GM19452 (cell line): ENCODE results near the gene DEAF1.
"Not testable (repeated sequence)": the region's sequence is repeated elsewhere in the genome, so short reads cannot be mapped to it uniquely, and the experiment has no call there.

Experiments
- ATAC-seq: cut with Tn5 transposase; IDR thresholded peaks from one replicate; pipeline ENCODE4 v1.9.1; 2021; ENCODE audit not compliant: unreplicated experiment

DEAF1 gene, protein sequence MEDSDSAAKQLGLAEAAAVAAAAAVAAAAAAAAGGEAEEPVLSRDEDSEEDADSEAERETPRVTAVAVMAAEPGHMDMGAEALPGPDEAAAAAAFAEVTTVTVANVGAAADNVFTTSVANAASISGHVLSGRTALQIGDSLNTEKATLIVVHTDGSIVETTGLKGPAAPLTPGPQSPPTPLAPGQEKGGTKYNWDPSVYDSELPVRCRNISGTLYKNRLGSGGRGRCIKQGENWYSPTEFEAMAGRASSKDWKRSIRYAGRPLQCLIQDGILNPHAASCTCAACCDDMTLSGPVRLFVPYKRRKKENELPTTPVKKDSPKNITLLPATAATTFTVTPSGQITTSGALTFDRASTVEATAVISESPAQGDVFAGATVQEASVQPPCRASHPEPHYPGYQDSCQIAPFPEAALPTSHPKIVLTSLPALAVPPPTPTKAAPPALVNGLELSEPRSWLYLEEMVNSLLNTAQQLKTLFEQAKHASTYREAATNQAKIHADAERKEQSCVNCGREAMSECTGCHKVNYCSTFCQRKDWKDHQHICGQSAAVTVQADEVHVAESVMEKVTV

DNA sequence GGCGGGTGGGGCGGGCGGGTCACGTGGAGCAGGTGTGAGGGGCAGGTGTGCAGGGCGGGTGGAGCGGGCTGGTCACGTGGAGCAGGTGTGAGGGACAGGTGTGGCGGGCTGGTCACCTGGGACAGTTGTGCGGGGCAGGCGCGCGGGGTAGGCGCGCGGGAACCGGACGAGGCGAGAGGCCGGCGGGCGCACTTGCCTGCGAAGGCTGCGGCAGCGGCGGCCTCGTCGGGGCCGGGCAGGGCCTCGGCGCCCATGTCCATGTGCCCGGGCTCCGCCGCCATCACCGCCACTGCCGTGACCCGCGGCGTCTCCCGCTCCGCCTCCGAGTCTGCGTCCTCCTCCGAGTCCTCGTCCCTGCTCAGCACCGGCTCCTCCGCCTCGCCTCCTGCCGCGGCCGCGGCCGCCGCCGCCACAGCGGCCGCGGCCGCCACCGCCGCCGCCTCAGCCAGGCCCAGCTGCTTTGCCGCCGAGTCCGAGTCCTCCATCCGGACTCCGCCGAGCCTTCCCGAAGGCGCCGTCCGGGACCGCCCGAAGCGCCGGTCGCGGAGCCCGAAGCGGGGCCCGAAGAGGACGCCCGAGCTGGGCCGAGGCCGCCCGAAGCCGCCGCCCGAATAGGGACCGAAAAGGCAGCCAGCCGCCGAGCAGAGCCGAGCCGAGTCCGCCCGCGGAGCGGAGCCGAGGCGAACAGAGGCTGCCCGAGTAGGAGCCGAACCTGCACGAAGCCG lies at the start of gene DEAF1:
TSS of gene DEAF1 (minus strand) at position 660 of the 725 bp plus-strand sequence. CDS start at position 485, 175 bp downstream.
- peak; percentile 77 for ATAC-seq

DNA sequence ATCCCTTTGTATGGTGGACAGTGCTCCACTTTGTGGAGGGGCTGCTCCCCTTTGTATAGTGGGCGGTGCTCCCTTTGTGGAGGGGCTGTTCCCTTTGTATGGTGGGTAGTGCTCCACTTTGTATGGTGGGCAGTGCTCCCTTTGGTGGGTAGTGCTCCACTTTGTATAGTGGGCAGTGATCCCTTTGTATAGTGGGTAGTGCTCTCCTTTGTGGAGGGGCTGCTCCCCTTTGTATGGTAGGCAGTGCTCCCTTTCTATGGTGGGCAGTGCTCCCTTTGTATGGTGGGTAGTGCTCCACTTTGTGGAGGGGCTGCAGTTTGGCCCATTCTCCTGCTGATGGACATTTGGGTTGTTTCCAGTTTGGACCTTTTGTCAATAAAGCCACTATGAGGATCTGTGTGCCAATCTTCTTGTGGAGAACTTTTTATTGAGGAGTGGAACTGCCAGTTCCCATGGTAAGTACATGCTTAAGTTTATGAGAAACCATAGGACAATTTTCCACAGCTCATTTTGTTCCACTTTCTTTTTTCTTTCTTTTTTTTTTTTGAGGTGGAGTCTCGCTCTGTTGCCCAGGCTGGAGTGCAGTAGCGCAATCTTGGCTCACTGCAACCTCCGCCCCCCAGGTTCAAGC lies 47.7 kb upstream of the DEAF1 start:
- no peak for ATAC-seq

DNA sequence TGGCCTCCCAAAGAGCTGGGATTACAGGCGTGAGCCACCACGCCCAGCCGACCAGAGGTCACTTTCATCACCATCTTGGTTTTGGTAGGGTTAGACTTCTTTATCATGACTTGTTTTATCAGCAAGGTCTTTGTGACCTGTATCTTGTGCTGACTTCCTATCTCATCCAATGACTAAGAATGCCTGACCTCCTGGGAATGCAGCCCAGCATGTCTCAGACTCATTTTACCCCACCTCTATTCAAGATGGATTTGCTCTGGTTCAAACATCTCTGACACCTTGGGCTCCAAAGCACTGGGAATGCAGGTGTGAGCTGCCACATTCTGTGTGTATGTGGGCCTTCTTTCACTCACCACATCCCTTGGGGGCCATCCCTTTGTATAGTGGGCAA lies 47.1 kb upstream of the DEAF1 start:
- ATAC-seq: no peak

DNA sequence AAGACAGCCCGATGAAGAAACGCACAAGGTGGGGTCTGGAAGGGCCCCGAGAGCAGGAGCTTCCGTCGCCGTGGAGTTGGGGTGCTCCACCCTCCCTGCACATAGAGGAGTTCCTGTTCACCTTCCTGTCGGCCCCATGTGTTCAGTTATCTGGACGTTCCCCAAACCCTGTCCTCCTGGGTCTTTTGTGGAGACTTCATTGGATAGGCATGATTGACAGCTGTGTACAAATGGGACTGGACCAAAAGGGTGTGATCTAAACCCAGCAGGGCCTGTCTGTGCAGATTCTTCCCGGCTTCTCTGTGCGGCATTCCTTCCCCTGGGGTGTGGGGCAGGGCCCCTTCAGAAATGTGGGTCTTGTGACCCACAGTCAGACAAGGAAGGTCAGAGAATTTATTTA lies 42.9 kb upstream of the DEAF1 start:
- not testable (repeated sequence) for ATAC-seq

DNA sequence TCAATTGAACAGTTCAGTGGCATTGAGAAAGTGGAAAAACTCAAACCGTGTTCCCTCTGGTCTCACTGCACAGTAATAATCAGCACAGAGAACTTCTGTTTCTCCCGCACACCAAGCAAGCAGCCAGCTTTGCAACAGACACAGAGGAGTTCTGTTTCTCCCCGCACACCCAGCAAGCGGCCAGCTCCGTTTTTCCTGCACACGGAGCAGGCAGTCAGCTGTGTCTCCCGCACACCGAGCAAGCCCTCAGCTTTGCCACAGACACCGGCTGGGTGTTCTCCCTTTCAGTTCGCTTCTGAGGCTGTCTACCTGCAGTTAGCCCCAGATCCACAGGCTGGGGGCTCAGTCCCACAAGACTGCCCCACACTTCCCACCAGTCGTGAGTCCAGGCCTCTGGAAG lies 42.3 kb upstream of the DEAF1 start:
- ATAC-seq: no peak

DNA sequence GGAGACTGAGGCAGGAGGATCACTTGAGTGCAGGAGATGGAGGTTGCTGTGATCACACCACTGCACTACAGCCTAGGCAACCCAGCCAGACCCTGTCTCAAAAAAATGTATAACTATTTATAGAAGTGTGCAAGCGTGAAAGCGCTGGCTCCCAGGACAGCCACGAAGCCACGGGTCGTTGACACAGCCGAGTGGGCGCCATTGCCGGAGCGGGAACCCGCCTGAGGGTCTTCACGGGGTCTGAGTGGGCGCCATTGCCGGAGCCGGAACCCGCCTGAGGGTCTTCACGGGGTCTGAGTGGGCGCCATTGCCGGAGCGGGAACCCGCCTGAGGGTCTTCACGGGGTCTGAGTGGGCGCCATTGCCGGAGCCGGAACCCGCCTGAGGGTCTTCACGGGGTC lies 39.5 kb upstream of the DEAF1 start:
- not testable (repeated sequence) for ATAC-seq

DNA sequence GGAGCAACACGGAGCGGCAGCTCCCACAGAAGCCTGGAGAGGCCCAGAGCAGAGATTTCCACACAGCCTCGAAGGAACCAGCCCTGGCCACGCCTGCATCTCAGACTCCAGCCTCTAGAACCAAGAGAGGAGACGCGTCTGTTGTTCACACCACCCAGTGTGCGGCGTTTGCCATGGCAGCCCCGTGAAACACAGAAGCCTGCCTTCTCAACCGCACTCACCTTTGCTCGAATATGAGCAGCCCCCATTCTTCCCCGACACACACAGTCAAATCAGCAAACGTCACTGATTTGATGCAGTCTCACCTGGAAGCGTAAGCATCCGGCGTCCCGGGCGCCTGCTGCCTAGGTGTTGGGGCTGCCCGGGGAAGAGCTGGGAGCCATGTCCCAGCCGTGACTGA lies 38.0 kb upstream of the DEAF1 start:
- no peak for ATAC-seq

DNA sequence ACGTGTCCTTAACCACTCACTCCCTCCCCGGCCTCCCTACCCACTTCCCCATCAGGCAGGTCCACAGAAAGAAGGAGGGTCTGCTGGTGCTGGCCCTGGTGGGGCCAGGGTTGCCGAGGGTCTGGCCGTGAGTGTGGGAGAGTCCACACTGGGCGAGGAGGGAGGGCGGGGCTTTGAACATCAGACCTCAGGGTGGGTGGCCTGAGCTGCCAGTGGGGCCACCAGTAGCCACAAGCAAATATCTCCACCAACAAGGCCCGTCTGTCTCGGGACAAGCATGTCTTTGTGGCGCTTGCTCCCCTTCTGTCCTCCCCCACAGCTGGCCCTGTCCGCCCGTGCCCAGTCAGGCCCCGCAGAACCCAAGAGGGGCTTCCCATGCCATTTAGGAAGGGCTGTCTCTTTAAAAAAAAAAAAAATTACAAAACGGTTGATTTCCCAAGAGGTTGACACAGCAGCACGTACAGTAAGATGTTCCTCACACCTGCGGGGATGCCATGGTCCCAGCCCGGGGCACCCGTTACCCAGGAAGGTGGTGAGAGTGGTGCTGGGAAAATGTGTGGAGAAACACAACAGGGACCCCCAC lies 34.6 kb upstream of the DEAF1 start:
- ATAC-seq: no peak

DNA sequence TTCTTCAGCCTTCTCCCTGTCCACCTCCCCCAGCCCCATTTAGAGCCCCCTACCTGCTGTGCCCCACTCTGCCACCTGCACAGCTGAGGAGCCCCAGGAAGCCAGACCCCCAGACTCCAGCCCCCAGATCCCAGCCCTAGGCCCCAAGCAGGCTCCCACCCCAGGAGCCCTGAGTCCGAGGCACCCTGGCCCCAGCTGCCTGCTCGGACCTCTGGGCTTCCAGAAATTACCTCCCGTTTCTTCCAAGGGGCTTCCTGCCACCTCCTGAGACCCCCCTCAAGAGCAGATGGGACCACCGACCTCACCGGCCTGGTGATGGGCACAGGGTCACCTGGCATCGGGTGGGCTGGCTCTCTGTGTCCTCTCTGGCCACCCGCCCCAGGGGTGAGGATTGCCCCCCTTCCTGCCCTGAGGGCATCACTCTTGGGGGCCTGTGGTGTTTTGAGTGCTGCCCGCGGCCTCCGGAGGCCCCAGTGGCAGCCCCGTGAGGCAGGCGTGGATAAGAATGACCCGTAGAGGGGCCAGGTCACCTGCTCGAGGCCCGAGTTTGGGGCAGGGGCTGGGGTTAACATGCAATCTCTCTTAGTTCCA lies 34.0 kb upstream of the DEAF1 start:
- ATAC-seq: no peak

DNA sequence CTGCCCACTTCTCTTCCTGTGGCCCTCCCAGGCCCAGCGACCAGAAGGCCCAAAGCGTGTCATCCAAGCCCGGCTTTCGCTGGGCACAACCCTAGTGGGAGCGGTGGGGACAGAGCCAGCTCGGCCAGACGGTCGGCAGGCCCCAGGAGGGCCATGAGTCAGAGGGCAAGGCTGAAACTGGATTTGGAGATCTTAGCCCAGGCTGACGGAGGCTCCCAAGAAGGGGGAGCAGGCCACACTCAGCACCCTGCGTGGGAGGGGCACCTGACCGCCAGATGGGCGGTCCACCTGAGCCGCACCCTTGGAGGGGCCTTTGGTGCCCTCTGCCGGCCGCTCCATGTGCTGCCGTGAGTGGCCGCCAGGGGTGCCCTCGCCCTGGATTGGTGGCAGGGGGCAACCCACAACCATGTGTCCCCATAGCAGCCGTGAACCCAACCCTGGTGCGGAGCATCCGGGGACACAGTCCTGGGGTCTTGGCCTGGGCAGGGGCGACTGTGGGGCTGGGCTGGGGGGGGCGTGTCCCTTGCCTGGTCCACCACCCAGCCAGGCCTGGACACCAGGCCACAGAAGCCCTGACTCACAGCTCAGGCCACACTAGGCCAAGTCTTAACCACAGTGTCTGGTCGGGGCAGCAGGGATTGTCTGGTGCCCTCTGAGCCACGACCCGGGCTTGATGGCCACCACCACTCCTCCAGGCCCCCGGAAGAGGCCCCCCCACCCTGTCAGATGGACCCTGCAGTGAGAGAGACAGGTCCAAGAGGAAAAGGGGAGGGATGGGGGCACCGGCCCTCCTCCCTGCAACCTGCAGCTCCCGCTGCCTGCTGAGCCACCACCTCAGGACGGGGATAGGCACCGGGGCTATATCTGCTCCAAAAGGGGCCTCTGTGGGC lies 33.1 kb upstream of the DEAF1 start:
- no peak for ATAC-seq

DNA sequence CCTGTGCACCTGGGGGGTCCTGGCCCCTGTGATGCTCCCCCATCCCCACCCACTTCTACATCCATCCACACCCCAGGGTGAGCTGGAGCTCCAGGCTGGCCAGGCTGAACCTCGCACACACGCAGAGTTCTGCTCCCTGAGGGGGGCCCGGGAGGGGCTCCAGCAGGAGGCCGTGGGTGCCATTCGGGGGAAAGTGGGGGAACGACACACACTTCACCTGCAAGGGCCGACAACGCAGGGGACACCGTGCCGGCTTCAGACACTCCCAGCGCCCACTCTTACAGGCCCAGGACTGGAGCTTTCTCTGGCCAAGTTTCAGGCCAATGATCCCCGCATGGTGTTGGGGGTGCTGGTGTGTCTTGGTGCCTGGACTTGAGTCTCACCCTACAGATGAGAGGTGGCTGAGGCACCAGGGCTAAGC lies 32.3 kb upstream of the DEAF1 start:
- no peak for ATAC-seq

DNA sequence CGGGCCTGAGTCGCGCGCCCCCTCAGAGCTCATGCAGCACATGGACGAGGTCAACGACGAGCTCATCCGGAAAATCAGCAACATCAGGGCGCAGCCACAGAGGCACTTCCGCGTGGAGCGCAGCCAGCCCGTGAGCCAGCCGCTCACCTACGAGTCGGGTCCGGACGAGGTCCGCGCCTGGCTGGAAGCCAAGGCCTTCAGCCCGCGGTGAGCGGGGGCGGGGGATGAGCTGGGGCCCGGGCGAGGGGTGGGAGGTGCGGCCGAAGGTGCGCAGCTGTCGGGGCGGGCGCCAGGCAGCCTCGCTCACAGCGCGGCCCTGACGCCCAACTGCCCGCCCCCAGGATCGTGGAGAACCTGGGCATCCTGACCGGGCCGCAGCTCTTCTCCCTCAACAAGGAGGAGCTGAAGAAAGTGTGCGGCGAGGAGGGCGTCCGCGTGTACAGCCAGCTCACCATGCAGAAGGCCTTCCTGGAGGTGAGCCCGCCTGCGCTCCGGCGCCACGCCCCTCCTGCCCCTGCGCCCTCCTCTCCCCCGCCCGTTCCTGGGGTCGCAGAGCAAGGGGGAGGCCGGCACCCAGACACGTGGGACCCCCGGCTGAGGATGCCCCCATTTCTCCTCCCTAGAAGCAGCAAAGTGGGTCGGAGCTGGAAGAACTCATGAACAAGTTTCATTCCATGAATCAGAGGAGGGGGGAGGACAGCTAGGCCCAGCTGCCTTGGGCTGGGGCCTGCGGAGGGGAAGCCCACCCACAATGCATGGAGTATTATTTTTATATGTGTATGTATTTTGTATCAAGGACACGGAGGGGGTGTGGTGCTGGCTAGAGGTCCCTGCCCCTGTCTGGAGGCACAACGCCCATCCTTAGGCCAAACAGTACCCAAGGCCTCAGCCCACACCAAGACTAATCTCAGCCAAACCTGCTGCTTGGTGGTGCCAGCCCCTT lies 31.5 kb upstream of the DEAF1 start:
- ATAC-seq: no peak

DNA sequence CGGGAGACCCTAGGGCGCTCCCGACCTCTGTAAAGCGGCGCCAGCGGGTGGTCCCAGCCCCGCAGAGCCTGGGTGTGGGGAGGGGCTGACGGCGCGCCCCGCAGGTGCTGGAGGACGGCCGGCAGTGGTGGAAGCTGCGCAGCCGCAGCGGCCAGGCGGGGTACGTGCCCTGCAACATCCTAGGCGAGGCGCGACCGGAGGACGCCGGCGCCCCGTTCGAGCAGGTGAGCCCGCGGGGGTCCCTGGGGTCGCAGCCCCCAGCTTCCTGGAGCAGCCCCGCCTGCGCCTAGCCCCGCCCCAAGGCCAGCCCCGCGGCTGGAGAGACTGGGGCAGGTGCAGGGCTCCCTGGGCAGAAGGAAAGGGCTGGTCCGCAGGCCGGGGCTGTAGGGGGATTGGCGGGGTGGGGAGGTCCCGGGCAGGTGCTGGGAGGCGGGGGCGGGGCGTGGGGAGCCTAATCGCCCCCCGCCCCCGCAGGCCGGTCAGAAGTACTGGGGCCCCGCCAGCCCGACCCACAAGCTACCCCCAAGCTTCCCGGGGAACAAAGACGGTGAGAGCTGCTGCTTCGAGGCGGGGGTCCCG lies 30.7 kb upstream of the DEAF1 start:
- ATAC-seq: no peak

DNA sequence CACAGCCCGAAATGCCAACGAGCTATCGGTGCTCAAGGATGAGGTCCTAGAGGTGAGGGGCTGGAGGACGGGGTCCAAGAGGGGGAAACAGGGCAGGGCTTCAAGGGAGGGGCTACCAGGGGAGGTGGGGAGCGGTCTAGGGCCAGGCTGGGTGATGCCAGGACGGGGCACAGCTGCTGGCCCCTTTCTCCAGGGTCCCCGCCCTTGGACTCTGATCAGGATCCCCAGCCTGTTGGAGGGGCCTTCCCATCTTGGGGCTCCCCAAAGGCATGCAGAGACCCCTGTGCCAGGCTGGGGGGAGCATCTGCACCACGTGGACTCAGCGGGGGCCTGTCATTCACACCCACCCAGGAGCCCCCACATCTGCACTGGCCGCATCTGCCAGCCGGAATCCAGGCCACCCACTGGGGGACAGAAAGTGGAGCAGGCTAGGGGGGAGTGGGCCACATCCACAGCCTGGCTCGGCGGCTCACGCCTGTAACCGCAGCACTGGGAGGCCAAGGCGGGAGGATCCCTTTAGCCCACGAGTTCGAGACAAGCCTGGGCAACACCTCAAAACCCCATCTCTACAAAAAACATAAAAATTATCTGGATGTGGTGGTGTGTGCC lies 29.9 kb upstream of the DEAF1 start:
- ATAC-seq: no peak

DNA sequence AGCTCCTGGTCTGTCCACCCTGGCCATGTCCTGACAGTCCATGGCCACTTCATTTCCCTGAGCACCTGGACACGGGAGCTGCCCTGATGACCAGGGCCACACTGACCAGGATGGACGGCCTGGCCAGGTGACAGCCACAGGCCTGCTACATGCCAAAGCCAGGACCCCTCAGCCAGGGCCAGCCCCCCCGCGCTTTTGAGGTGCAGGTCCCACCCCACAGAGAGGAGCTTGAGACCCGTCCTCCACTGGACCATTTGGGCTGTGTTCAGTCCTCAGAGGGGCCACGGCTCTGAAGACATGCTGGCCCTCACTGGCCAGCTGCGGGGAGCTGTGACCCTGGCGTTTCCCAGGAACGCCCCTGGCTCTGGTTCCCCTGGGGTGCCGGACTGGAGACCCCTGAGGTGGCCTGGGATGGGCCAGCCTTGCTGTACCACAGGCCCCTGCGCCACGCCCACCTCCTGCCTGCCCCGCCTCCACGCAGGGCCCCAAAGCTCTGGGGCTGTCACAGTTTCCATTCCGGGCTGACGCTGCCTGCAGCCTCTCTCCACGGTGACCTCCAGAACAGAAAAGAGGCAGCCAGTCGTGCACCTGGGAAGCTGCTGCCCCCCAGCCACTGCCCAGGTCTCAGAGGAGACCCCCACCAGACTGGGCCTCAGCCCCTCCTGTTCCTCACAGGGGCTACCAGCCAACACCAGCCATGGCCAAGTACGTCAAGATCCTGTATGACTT lies 29.2 kb upstream of the DEAF1 start:
- ATAC-seq: no peak

DNA sequence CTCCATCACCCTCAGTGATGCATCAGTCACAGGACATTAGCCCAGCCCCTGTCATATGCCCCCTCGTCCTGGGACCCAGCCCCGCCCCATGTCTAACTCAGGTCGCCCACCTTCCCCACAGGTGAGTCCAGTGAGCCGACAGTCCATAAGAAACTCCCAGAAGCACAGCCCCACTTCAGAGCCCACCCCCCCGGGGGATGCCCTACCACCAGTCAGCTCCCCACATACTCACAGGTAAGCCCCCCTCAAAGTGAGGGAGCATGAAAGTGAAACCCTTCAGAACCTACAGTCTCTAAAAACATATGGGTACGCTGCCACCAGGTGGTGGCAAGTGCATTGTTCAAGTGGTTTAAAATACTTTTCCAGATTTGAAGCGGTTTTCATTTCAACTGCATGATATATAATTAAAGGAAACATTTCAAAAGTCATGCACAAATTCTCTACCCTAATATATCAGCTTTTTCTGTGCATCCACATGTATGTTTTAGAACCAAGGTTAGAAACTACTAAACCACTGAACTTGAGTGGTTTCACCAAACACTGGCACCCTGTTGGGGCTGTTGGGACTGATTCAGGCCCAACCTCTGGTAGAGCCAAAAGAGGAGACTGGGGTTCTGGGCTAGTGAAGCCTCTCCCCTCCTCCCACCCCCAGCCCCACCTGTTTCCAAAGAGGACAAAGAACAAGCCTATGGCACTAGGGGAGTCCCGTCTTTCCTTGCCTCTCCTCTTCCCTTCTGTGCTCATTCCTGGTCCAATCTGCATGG lies 28.3 kb upstream of the DEAF1 start:
- no peak for ATAC-seq
